Adipocyte (in vitro differentiated cells): ENCODE data around the gene MEG3.
"Not testable (repeated sequence)": the region's sequence is repeated elsewhere in the genome, so short reads cannot be mapped to it uniquely, and the experiment has no call there.

Source experiments
- DNase-seq: peaks from one replicate; pipeline ENCODE4 v3.0.0-alpha.2; 2015; ENCODE audit warnings: low read depth
- H3K27me3 ChIP-seq: replicated peaks from 2 replicates; pipeline ENCODE4 v1.7.0; 2013; ENCODE audit warnings: mild to moderate bottlenecking, low read length, moderate library complexity; ENCODE audit not compliant: control insufficient read depth, insufficient read depth
- H3K36me3 ChIP-seq: 2 replicates; pipeline ENCODE4 v1.7.0; 2013; ENCODE audit warnings: low read length, mild to moderate bottlenecking, moderate library complexity; ENCODE audit not compliant: control insufficient read depth, insufficient read depth, severe bottlenecking
- H3K4me1 ChIP-seq: 2 replicates; pipeline ENCODE4 v1.7.0; 2013; ENCODE audit warnings: mild to moderate bottlenecking, low read length, moderate library complexity; ENCODE audit not compliant: control insufficient read depth, insufficient read depth
- H3K4me3 ChIP-seq: 2 replicates; pipeline ENCODE4 v1.7.0; 2013; ENCODE audit warnings: mild to moderate bottlenecking, low read length, moderate library complexity
- H3K9ac ChIP-seq: 2 replicates; pipeline ENCODE4 v1.7.0; 2013; ENCODE audit warnings: mild to moderate bottlenecking, low read length, moderate library complexity
- H3K9me3 ChIP-seq: 2 replicates; pipeline ENCODE4 v1.7.0; 2013; ENCODE audit warnings: mild to moderate bottlenecking, low read length, moderate library complexity; ENCODE audit not compliant: control insufficient read depth

The MEG3 gene

DNA sequence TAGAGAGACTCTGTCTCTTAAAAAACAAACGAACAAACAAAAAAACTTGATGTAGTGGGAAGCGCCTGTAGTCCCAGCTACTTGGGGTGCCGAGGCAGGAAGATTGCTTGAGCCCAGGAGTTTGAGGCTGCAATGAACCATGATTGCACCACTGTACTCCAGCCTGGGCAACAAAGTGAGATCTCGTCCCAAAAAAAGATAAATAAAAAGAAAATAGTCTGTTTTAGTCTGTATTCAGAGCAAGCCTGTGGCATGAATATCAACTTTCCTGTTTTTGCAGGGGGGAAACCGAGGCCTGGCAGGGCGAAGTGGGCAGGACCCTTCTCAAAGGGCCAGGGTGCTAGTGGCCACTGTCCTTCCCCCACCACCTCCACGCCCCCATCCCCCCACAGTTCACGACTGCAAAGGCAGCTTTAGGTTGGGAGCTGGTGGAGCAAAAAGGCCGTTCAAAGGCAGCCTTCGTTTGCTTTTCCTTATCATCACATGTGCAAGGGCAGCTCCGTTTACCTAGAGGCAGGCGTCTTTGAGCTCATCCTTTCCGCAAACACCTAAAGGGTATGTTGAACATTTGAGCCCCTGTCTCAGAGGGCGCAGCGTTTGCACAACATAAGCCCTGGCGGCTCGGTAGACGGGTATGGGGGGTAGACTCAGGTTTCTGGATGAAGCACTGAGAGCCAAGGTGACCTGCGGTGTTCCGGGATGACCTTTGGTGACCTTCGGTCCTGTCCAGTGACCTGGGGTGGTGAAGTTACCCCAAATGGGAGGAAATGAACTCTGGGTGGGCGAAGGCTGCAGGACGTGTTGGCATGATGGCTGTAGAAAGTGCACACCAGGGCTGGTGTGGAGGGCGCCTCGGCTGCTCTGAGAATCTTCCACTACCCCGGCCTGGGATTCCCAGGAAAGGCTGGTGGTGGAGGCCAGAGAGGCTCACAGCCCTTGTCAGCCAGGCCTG is 8.7 kb upstream of the MEG3 start:
- Histone ChIP-seq H3K36me3 (no peaks in the 10 kb centered on the region), H3K4me3 (no peak overlapping the region), H3K27me3 (peaks cover 22% of the 10 kb centered on the region), H3K4me1 (no peaks in the 10 kb centered on the region), H3K9ac (no peak overlapping the region), H3K9me3 (no peaks in the 10 kb centered on the region)
- DNase-seq = no peak

DNA sequence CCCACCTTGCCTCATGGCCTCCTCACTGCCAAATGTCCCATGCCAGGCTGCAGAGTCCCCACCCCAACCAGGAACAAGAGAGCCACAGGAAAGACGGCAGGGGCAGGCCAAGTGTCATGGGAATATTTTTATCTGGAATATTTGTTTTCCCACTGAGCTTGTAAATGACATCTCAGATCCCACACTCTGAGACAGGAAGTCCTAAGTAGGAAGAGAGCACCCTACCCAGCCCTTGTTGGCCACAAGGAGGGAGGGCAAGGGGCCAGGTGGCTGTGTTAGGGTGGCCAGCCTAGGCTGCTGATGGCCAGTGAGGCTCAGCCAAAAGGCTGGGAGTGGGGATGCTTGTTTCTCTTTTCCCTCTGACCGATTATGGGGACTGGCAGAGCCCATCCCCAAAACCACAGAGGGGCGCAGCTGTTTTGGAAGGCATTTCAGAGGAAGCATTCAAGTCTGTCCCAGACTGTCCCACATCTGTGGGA is 7.7 kb upstream of the MEG3 start:
- peaks cover 20% of the 10 kb centered on the region for H3K27me3 ChIP-seq

DNA sequence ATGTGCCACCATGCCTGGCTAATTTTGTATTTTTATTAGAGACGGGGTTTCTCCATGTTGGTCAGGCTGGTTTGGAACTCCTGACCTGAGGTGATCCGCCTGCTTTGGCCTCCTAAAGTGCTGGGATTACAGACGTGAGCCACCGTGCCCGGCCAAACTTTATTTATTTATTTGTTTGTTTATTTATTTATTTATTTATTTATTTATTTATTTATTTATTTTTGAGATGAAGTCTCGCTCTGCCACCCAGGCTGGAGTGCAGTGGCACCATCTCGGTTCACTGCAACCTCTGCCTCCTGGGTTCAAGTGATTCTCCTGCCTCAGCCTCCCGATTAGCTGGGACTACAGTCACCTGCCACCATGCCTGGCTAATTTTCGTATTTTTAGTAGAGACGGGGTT is 7.0 kb upstream of the MEG3 start:
- not testable (repeated sequence) for DNase-seq, H3K4me1 ChIP-seq

More for the DNA sequence above, 7.7 kb upstream of the MEG3 start:
- no peak for DNase-seq
- Histone ChIP-seq H3K36me3 (no peaks in the 10 kb centered on the region), H3K4me1 (no peaks in the 10 kb centered on the region), H3K9me3 (no peaks in the 10 kb centered on the region), H3K4me3 (no peak overlapping the region), H3K9ac (no peak overlapping the region)

DNA sequence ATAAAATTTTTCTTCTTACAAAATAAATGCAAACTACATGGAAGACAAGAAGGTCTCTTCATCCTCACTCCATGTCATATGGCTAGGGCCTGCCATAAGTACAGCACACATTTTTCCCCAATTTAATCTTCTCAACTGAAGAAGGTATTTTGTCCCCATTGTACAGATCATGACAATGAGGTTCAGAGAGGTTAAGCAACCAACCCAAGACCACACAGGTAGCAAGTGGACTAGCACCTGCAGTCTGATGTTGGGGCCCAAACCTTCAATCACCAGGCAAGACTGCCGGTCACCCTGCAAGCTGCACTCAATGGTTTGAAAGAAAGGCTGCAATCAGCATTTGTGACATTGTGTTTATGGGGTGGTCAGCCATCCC is 6.5 kb upstream of the MEG3 start:
- H3K4me3 ChIP-seq = no peak overlapping the region
- peaks cover 9% of the 10 kb centered on the region for H3K27me3 ChIP-seq
- no peak overlapping the region for H3K9ac ChIP-seq
- no peaks in the 10 kb centered on the region for H3K4me1 ChIP-seq
- DNase-seq = no peak
- no peaks in the 10 kb centered on the region for H3K9me3 ChIP-seq
- no peaks in the 10 kb centered on the region for H3K36me3 ChIP-seq

More for the DNA sequence above, 7.0 kb upstream of the MEG3 start:
- not testable (repeated sequence) for H3K9ac ChIP-seq, H3K9me3 ChIP-seq, H3K36me3 ChIP-seq, H3K4me3 ChIP-seq
- H3K27me3 ChIP-seq = peaks cover 14% of the 10 kb centered on the region

DNA sequence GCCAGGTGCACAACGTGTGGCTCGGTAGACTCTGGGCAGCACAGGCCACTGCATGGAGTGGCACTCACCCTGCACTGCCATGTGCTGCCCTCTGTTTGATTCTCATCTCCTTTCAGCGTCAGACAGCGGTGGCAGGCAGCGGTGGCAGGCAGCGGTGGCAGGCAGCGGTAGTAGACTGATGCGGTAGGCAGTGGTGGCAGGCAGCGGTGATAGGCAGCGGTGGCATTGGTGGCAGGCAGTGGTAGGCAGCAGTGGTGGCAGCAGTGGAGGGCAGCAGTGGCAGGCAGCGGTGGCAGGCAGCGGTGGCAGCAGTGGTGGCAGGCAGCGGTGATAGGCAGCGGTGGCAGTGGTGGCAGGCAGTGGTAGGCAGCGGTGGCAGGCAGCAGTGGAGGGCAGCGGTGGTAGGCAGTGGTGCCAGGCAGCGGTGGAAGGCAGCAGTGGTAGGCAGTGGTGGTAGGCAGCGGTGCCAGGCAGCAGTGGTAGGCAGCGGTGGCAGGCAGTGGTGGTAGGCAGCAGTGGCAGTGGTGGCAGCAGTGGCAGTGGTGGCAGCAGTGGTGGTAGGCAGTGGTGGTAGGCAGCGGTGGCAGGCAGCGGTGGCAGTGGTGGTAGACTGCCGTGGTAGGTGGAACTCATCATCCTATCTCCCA is 6.0 kb upstream of the MEG3 start:
- Histone ChIP-seq H3K4me3 (no peak overlapping the region), H3K4me1 (no peaks in the 10 kb centered on the region), H3K36me3 (no peaks in the 10 kb centered on the region), H3K9me3 (no peaks in the 10 kb centered on the region), H3K27me3 (peaks cover 4% of the 10 kb centered on the region), H3K9ac (no peak overlapping the region)
- DNase-seq = no peak

DNA sequence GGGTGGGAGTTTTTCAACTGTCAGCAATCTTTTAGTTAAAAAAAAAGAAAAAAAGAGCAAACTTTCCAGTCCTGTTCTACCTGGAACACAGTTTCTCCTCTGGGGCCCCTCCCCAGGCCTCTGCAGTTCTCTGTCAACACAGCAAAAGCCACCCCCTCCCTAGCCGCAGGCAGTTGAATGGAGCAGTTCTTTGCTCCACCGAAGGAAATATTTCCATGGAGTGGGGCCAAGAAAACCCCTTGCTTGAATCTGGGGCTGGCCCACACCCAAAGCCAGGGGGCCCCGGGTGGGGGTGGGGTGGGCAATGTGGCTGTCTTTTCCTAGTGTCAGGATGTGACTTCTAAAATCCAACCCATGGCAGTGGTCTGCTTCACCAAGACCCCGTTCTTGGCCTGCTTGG is 5.0 kb upstream of the MEG3 start:
- H3K4me1 ChIP-seq = no peaks in the 10 kb centered on the region
- peaks cover 3% of the 10 kb centered on the region for H3K27me3 ChIP-seq
- DNase-seq = no peak

DNA sequence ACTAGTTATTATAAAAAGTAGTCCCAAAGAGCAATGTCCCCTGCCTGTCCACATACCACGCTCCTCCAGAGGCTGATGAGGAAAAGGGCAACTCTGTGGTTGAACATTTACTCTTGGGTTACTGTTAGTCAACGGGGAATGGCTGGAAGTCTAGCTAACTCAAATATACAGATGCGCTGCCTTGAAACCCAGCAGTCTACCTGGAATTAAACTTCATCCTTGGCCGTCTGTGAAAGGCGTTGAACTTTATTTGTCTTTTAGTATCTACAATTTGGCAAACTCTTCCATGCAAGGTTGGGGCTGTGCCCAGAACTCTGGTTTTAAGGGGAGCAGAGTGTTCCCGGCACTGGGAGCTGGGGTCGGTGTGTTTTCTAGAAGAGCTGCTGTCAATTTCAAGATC is 3.9 kb upstream of the MEG3 start:
- Histone ChIP-seq H3K36me3 (no peaks in the 10 kb centered on the region), H3K4me1 (no peaks in the 10 kb centered on the region), H3K27me3 (peaks cover 3% of the 10 kb centered on the region), H3K4me3 (no peak overlapping the region), H3K9me3 (no peaks in the 10 kb centered on the region), H3K9ac (no peak overlapping the region)
- DNase-seq = no peak

More for the DNA sequence above, 5.0 kb upstream of the MEG3 start:
- H3K9me3 ChIP-seq = no peaks in the 10 kb centered on the region
- no peak overlapping the region for H3K4me3 ChIP-seq
- no peak overlapping the region for H3K9ac ChIP-seq
- no peaks in the 10 kb centered on the region for H3K36me3 ChIP-seq

DNA sequence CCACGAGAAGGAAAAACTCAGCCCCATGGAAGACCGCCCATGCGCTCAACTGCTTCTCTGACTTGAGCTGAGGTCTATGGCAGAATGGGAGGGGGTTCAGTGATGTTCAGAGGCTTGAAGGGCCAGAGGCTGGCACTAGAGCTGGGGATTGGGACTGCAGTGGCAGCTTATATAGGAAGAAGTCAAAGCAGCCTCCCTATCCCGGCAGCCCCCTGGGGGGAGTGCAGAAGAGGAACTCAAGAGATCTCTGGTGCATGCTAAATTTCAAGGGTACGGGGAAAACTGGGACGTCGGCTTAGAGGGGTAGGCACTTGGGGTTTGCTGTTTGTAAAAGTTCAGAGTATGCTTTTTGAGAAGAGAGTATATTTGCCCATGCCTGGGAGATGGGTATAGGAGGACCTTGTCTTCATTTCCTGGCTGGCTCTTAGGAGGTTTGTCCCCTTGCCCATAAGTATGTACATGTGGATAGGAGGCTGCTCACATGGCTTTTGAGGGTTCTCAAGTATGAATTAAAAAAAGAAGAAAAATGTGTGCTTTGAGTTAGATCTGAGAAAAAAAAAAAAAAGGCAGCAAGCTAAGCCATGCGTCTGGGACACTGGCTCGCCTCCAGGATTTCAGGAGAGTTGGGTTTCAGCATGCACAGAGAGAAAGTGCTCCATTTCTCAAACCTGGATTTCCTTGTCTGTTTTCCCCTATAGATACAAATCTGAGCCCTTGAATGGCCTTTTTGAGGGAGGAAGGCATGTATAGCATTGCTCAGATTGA is 3.2 kb upstream of the MEG3 start:
- Histone ChIP-seq H3K9ac (no peak overlapping the region), H3K4me3 (no peak overlapping the region), H3K4me1 (no peaks in the 10 kb centered on the region), H3K36me3 (no peaks in the 10 kb centered on the region), H3K27me3 (no peaks in the 10 kb centered on the region), H3K9me3 (no peaks in the 10 kb centered on the region)
- DNase-seq = peak; percentile 85

DNA sequence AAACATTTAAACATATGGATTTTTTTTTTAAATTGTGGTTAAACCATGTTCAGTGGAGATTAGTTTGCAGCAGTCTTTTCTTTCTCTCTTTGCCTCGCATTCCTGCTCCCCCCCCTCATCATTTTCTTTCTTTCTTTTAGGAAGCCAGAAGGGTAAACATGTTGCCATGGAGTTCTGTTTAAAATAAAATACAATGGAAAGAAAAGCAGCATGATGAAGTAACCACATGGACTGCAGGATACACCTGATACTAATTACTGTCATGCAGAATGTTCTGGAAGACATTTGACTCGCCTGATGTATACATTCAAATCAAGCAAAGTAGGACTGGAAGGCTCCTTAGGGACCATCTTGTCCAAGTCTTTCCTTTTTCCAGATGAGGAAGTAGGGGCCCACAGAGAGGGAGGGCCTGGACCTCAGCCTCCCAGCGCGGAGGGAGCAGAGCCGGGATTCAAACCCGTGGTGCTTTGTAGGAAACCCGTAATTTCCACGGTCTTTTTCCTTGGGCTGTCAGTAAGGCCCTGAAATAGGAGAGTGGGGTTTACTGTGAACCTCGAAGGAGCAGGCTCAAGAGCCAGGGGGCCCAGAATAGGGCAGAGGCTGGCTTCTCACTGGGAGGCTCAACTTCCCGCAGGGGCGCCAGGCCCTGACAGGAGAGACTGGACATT is 2.4 kb upstream of the MEG3 start:
- no peaks in the 10 kb centered on the region for H3K36me3 ChIP-seq
- DNase-seq = peak; percentile 48
- H3K4me1 ChIP-seq = no peaks in the 10 kb centered on the region
- no peaks in the 10 kb centered on the region for H3K27me3 ChIP-seq
- no peaks in the 10 kb centered on the region for H3K9me3 ChIP-seq
- H3K9ac ChIP-seq = no peak overlapping the region
- H3K4me3 ChIP-seq = no peak overlapping the region

DNA sequence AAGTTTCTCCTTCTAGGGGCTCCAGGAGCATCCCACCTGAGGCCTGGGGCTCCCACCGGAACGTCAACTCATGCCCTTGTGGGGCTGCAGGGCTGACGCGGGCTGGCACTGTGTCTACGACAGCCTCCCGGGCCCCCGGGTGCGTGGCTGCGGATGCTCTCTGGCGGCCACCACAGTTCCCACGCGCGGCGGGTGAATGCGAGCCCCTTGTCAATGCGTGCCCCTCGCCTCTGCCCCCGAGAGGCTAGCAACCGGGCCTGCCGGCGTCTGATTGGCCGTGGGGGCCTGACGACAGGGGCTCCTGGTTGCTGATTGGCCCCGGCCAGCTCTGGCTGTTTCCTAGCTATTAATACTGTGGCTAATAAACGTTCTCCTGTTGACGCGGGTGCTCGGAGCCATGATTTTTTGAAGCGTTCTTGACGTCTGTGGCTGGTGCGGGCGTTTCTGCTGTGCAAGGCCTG is 1.8 kb upstream of the MEG3 start:
- Histone ChIP-seq H3K9me3 (no peaks in the 10 kb centered on the region), H3K27me3 (no peaks in the 10 kb centered on the region), H3K4me3 (no peak overlapping the region), H3K9ac (no peak overlapping the region), H3K4me1 (no peaks in the 10 kb centered on the region), H3K36me3 (no peaks in the 10 kb centered on the region)
- no peak for DNase-seq
